Stimulated activated CD4-positive, alpha-beta T cell treated with anti-CD3 and anti-CD28 coated beads, Interleukin-2, amount 100 ng/mL, for 24 hours (primary cell): Measurements from ENCODE around the gene GRB2.

Experiments used
- DNase-seq, 2 donors: peaks; one replicate each; pipeline ENCODE4 v3.0.0-alpha.2; 2020

GRB2 gene

GRCh38 chr17:75272848-75273184 lies 132.7 kb downstream of the GRB2 start:
- no peak for DNase-seq

GRCh38 chr17:75271955-75272847 lies 133.3 kb downstream of the GRB2 start:
- peak in 1 of 2 donors; percentile 35 for DNase-seq

GRCh38 chr17:75271233-75271954 lies 134.1 kb downstream of the GRB2 start:
- DNase-seq: peak; percentile 88 to 91

GRCh38 chr17:75270966-75271232 lies 134.6 kb downstream of the GRB2 start, which contains the start of gene MIF4GD:
Gene MIF4GD, minus strand, starts transcription at chr17:75271231. Its CDS starts 1,036 bp downstream, at chr17:75270195.
- no peak for DNase-seq

- peak; percentile 58 to 74 for DNase-seq
Measured at GRCh38 chr17:75270218-75270965, 135.1 kb downstream of the GRB2 start.

- DNase-seq: peak in 1 of 2 donors; percentile 33
Measured at GRCh38 chr17:75269844-75270217, 135.6 kb downstream of the GRB2 start.
